ENCODE results near the gene KLHL29.

- TF ChIP-seq, protein P1, sequence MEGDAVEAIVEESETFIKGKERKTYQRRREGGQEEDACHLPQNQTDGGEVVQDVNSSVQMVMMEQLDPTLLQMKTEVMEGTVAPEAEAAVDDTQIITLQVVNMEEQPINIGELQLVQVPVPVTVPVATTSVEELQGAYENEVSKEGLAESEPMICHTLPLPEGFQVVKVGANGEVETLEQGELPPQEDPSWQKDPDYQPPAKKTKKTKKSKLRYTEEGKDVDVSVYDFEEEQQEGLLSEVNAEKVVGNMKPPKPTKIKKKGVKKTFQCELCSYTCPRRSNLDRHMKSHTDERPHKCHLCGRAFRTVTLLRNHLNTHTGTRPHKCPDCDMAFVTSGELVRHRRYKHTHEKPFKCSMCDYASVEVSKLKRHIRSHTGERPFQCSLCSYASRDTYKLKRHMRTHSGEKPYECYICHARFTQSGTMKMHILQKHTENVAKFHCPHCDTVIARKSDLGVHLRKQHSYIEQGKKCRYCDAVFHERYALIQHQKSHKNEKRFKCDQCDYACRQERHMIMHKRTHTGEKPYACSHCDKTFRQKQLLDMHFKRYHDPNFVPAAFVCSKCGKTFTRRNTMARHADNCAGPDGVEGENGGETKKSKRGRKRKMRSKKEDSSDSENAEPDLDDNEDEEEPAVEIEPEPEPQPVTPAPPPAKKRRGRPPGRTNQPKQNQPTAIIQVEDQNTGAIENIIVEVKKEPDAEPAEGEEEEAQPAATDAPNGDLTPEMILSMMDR (IDR thresholded peaks at IDR 0.05): no peak
- no peak for TF ChIP-seq POLR2A (IDR thresholded peaks at IDR 0.05)
Observed at GRCh38 chr2:23447405-23447804, 62.4 kb downstream of the KLHL29 start.
